HEK293T (cell line): Measurements from ENCODE around the gene ZNF236.

Experiments used
- BHLHE40 ChIP-seq: fragments of 450-650 bp; IDR thresholded peaks from 2 replicates; pipeline ENCODE4 v1.6.1; 2016; ENCODE audit warnings: mild to moderate bottlenecking, moderate library complexity, borderline replicate concordance
- NFRKB ChIP-seq: fragments of 450-650 bp; IDR thresholded peaks from 2 replicates; pipeline ENCODE4 v1.6.1; 2016; ENCODE audit warnings: mild to moderate bottlenecking, moderate library complexity
- SUZ12 ChIP-seq: fragments of 450-650 bp; IDR thresholded peaks from 2 replicates; pipeline ENCODE4 v1.6.1; 2016; ENCODE audit warnings: mild to moderate bottlenecking
- TARDBP ChIP-seq: fragments of 450-650 bp; IDR thresholded peaks from 2 replicates; pipeline ENCODE4 v1.6.1; 2016
- TF ChIP-seq, protein P1 (sequence below): fragments of 450-650 bp; IDR thresholded peaks from 2 replicates; pipeline ENCODE4 v1.6.1; 2016

DNA sequence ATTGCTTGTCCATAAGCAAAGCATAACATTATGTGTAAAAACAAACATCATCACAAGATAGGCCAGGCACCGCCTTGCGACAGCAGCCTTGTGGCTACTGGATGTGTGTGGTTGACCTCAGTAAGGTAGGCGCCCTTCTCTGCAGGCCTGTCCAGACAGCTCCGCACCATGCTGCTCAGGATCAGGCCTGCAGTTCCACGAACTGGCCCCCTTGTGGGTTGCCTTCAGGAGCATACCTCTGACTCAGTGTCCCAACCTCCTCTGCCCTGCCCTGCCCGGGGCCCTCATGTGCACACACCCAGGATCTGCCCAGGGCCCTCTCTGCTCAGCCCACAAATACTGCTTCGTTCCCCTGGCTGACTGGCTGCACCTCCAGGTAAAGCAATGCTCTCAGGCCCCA, 16.1 kb upstream of the ZNF236 start:
- TF ChIP-seq TARDBP (no peak), NFRKB (no peak), SUZ12 (no peak), BHLHE40 (no peak)
- TF ChIP-seq, protein P1, sequence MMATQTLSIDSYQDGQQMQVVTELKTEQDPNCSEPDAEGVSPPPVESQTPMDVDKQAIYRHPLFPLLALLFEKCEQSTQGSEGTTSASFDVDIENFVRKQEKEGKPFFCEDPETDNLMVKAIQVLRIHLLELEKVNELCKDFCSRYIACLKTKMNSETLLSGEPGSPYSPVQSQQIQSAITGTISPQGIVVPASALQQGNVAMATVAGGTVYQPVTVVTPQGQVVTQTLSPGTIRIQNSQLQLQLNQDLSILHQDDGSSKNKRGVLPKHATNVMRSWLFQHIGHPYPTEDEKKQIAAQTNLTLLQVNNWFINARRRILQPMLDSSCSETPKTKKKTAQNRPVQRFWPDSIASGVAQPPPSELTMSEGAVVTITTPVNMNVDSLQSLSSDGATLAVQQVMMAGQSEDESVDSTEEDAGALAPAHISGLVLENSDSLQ: no peak
